ENCODE measurements around the gene DCBLD1. TPM values are rescaled to one million over a fixed set of nuclear protein-coding genes. Genes with fewer than 3 reads are reported as not detected.
A peak's percentile ranks its signal among the peaks of the same experiment; 100 is the strongest.

Gene DCBLD1
- polyA plus RNA-seq, 1 donor (not counting 4 experiments of a cell fraction or from before 2014, with no cell fraction given): 21.7 TPM

- FAIRE-seq (peak; percentile 94), DNase-seq (ENCODE audit: low read depth, low spot score) (peak; percentile 26)
- Histone ChIP-seq H3K27me3 (ENCODE audit: control insufficient read depth, extremely low read depth, insufficient read depth, low read length) (no peaks in the 10 kb centered on the region), H3K27ac (ENCODE audit: control insufficient read depth, insufficient read depth, low read length) (peak overlapping the region; percentile 17), H3K79me2 (ENCODE audit: control insufficient read depth, insufficient read depth, low read length) (no peaks in the 10 kb centered on the region), H3K4me2 (ENCODE audit: control insufficient read depth, extremely low read depth, insufficient read depth, low read depth, low read length) (peak overlapping the region; percentile 2), H3K9me3 (ENCODE audit: control insufficient read depth, low read depth, low read length) (no peaks in the 10 kb centered on the region), H4K20me1 (ENCODE audit: control insufficient read depth, extremely low read depth, insufficient read depth, low read length) (no peaks in the 10 kb centered on the region), H3K36me3 (ENCODE audit: control insufficient read depth in 2 of 2, extremely low read depth in 1 of 2, insufficient read depth in 2 of 2, low read length in 2 of 2) (peaks cover 8 to 14% of the 10 kb centered on the region in 2 experiments), H3K9ac (ENCODE audit: control insufficient read depth, extremely low read depth, insufficient read depth, low read length) (no peak overlapping the region), H3K4me1 (ENCODE audit: control insufficient read depth, extremely low read depth, insufficient read depth, low read length) (peaks cover 32% of the 10 kb centered on the region), H3K9me1 (ENCODE audit: control insufficient read depth, extremely low read depth, insufficient read depth, low read length) (no peaks in the 10 kb centered on the region), H2AFZ (ENCODE audit: control insufficient read depth, low read length) (no peak overlapping the region), H3K4me3 (ENCODE audit: control insufficient read depth in 2 of 3, extremely low read depth in 1 of 3, insufficient read depth in 2 of 3, low read depth in 1 of 3, low read length in 3 of 3) (no peak overlapping the region)
- dilution Hi-C loops (cut with MboI; ENCODE audit: extremely low pct_ligation_motif_present, low sequenced_read_pairs): no loop called here
- TF ChIP-seq CTCF (optimal IDR thresholded peaks at IDR 0.05 in 1 of 3, IDR thresholded peaks at IDR 0.05 in 1 of 3, conservative IDR thresholded peaks at IDR 0.05 in 1 of 3; ENCODE audit: extremely low read depth in 1 of 3, insufficient read depth in 2 of 3, low read length in 3 of 3) (no peak), EZH2 (IDR thresholded peaks at IDR 0.05; ENCODE audit: low read length) (no peak)
Observed at GRCh38 chr6:117542493-117542892, 60.0 kb downstream of the DCBLD1 start.

GRCh38 chr6:117544716-117545115 is 62.2 kb downstream of the DCBLD1 start:
- H3K4me2 ChIP-seq (ENCODE audit: control insufficient read depth, extremely low read depth, insufficient read depth, low read depth, low read length): peak overlapping the region; percentile 12
- H3K27ac ChIP-seq (ENCODE audit: control insufficient read depth, insufficient read depth, low read length): no peak overlapping the region
- no peak overlapping the region for H3K4me3 ChIP-seq (ENCODE audit: control insufficient read depth in 2 of 3, extremely low read depth in 1 of 3, insufficient read depth in 2 of 3, low read depth in 1 of 3, low read length in 3 of 3)
- H4K20me1 ChIP-seq (ENCODE audit: control insufficient read depth, extremely low read depth, insufficient read depth, low read length): no peaks in the 10 kb centered on the region
- no peak overlapping the region for H3K9ac ChIP-seq (ENCODE audit: control insufficient read depth, extremely low read depth, insufficient read depth, low read length)
- no peaks in the 10 kb centered on the region for H3K9me1 ChIP-seq (ENCODE audit: control insufficient read depth, extremely low read depth, insufficient read depth, low read length)
- H3K27me3 ChIP-seq (ENCODE audit: control insufficient read depth, extremely low read depth, insufficient read depth, low read length): no peaks in the 10 kb centered on the region
- DNase-seq (ENCODE audit: low read depth, low spot score) (no peak), FAIRE-seq (no peak)
- dilution Hi-C loops (cut with MboI; ENCODE audit: extremely low pct_ligation_motif_present, low sequenced_read_pairs): no loop called here
- H3K36me3 ChIP-seq (ENCODE audit: control insufficient read depth in 2 of 2, extremely low read depth in 1 of 2, insufficient read depth in 2 of 2, low read length in 2 of 2): peaks cover 10 to 16% of the 10 kb centered on the region in 2 experiments
- no peaks in the 10 kb centered on the region for H3K9me3 ChIP-seq (ENCODE audit: control insufficient read depth, low read depth, low read length)
- no peak overlapping the region for H2AFZ ChIP-seq (ENCODE audit: control insufficient read depth, low read length)
- H3K4me1 ChIP-seq (ENCODE audit: control insufficient read depth, extremely low read depth, insufficient read depth, low read length): peaks cover 54% of the 10 kb centered on the region
- TF ChIP-seq CTCF (optimal IDR thresholded peaks at IDR 0.05 in 1 of 3, IDR thresholded peaks at IDR 0.05 in 1 of 3, conservative IDR thresholded peaks at IDR 0.05 in 1 of 3; ENCODE audit: extremely low read depth in 1 of 3, insufficient read depth in 2 of 3, low read length in 3 of 3) (no peak), EZH2 (IDR thresholded peaks at IDR 0.05; ENCODE audit: low read length) (no peak)
- no peaks in the 10 kb centered on the region for H3K79me2 ChIP-seq (ENCODE audit: control insufficient read depth, insufficient read depth, low read length)

Data from keratinocyte (primary cell).